Small intestine (tissue), 7 donors: ENCODE measurements around the gene BRAT1. TPM values are rescaled to one million over a fixed set of nuclear protein-coding genes. Genes with fewer than 3 reads are reported as not detected.
A peak's percentile ranks its signal among the peaks of the same experiment; 100 is the strongest.

ENCODE experiments used
- DNase-seq, 2 donors: peaks; one replicate each; pipeline versions ENCODE4 v3.0.0 to v3.0.0-alpha.2; 2013
- FAIRE-seq: peaks from 2 replicates; lab custom pipeline; 2012; peaks lifted over from hg19 to GRCh38; lab: Jason Lieb, UNC
- H3K27ac ChIP-seq, 3 donors: one replicate each; pipeline ENCODE4 v1.5.1; 2013; ENCODE audit warnings: low read length in 2 of 3, mild to moderate bottlenecking in 2 of 3, control low read depth in 1 of 3, inconsistent platforms in 1 of 3, low read depth in 1 of 3, moderate library complexity in 1 of 3
- H3K27me3 ChIP-seq, 3 donors: one replicate each; pipeline ENCODE4 v1.6.1; 2013; ENCODE audit warnings: low read length in 3 of 3, inconsistent platforms in 1 of 3; ENCODE audit not compliant: control insufficient read depth in 3 of 3, insufficient read depth in 3 of 3
- H3K36me3 ChIP-seq, 3 donors: one replicate each; pipeline ENCODE4 v1.6.1; 2013; ENCODE audit warnings: low read length in 3 of 3, inconsistent platforms in 1 of 3, low read depth in 1 of 3, mild to moderate bottlenecking in 1 of 3, moderate library complexity in 1 of 3; ENCODE audit not compliant: control insufficient read depth in 3 of 3, insufficient read depth in 2 of 3
- H3K4me1 ChIP-seq, 3 donors: one replicate each; pipeline ENCODE4 v1.6.1; 2013; ENCODE audit warnings: low read length in 2 of 3, inconsistent platforms in 1 of 3, low read depth in 1 of 3, mild to moderate bottlenecking in 1 of 3, moderate library complexity in 1 of 3; ENCODE audit not compliant: control insufficient read depth in 3 of 3, insufficient read depth in 2 of 3
- H3K4me3 ChIP-seq, 3 donors: one replicate each; pipeline ENCODE4 v1.5.1; 2013; ENCODE audit warnings: low read length in 3 of 3, control low read depth in 1 of 3, inconsistent platforms in 1 of 3, low read depth in 1 of 3, mild to moderate bottlenecking in 1 of 3, moderate library complexity in 1 of 3
- H3K9me3 ChIP-seq, 2 donors: one replicate each; pipeline ENCODE4 v1.6.1; 2013; ENCODE audit warnings: low read depth in 1 of 2, low read length in 1 of 2; ENCODE audit not compliant: control insufficient read depth in 2 of 2, insufficient read depth in 1 of 2
- WGBS, 3 donors: extraction: QIAGEN DNeasy Blood & Tissue Kit; methylation state at CpG; one replicate each; pipeline ENCODE4 v1.1.7; 2013; 5-methylcytosine and 5-hydroxymethylcytosine counted together
- polyA plus RNA-seq, 4 donors: library from polyadenylated mRNA; stranded (reverse) in 3 of 4; unstranded in 1 of 4; fragments of 200-250 nt in 3 of 4; fragments of 120-200 nt in 1 of 4; gene quantifications; one replicate each; pipeline versions ENCODE4 v1.2.1 to v1.2.3, GENCODE V29; 2013
- donor health status: healthy with polysubstance abuse.
- donor health status: control.
- donor health status: control.
- donor health status: Bipolar disorder and iron deficiency.
- donor health status: healthy.

The BRAT1 gene
- polyA plus RNA-seq, 4 donors, result 25.1 to 40.3 (median 28.2) TPM

GRCh38 chr7:2559283-2559950 is 4.1 kb upstream of the BRAT1 start:
- peaks cover 0 to 20% (median 3%) of the 10 kb centered on the region in 3 donors for H3K4me1 ChIP-seq
- FAIRE-seq, result no peak
- 3 to 11% (median 8%) methylated on average over 46 to 53 of the region's 53 CpGs for WGBS, 3 donors
- H3K27ac ChIP-seq, result peak overlapping the region; percentile 73 to 93 (median 88)
- peak overlapping the region; percentile 61 to 72 (median 72) for H3K4me3 ChIP-seq
- no peaks in the 10 kb centered on the region for H3K27me3 ChIP-seq
- no peaks in the 10 kb centered on the region for H3K9me3 ChIP-seq
- peak; percentile 87 to 88 for DNase-seq
- H3K36me3 ChIP-seq, result peaks cover 0 to 6% (median 0%) of the 10 kb centered on the region in 3 donors

GRCh38 chr7:2558629-2559282 is 3.4 kb upstream of the BRAT1 start, which contains the start of gene IQCE:
TSS of gene IQCE (plus strand) at chr7:2558979. CDS start at chr7:2559182, 203 bp downstream.
- FAIRE-seq (no peak), DNase-seq (peak; percentile 88 to 95)
- Histone ChIP-seq H3K27ac (peak within 1 kb of the TSS; percentile 73 to 93 (median 88)), H3K4me1 (peaks cover 3 to 26% (median 3%) of the 10 kb centered on the region in 3 donors), H3K9me3 (no peaks in the 10 kb centered on the region), H3K4me3 (peak within 1 kb of the TSS; percentile 61 to 72 (median 72)), H3K27me3 (no peaks in the 10 kb centered on the region), H3K36me3 (peaks cover 0 to 12% (median 0%) of the 10 kb centered on the region in 3 donors)
- WGBS, 3 donors, result 0 to 2% (median 2%) methylated on average over 47 to 66 of the region's 66 CpGs

- 2 to 6% (median 3%) methylated on average over 10 to 12 of the region's 12 CpGs for WGBS, 3 donors
- peaks cover 0 to 30% (median 0%) of the 10 kb centered on the region in 3 donors for H3K36me3 ChIP-seq
- H3K4me1 ChIP-seq, result peaks cover 3 to 24% (median 3%) of the 10 kb centered on the region in 3 donors
- no peaks in the 10 kb centered on the region for H3K9me3 ChIP-seq
- peak overlapping the region; percentile 63 to 92 (median 65) for H3K4me3 ChIP-seq
- DNase-seq (no peak), FAIRE-seq (no peak)
- H3K27me3 ChIP-seq, result no peaks in the 10 kb centered on the region
- no peak overlapping the region for H3K27ac ChIP-seq
Measured at GRCh38 chr7:2554661-2555111, 638 bp downstream of the BRAT1 start.

DNA sequence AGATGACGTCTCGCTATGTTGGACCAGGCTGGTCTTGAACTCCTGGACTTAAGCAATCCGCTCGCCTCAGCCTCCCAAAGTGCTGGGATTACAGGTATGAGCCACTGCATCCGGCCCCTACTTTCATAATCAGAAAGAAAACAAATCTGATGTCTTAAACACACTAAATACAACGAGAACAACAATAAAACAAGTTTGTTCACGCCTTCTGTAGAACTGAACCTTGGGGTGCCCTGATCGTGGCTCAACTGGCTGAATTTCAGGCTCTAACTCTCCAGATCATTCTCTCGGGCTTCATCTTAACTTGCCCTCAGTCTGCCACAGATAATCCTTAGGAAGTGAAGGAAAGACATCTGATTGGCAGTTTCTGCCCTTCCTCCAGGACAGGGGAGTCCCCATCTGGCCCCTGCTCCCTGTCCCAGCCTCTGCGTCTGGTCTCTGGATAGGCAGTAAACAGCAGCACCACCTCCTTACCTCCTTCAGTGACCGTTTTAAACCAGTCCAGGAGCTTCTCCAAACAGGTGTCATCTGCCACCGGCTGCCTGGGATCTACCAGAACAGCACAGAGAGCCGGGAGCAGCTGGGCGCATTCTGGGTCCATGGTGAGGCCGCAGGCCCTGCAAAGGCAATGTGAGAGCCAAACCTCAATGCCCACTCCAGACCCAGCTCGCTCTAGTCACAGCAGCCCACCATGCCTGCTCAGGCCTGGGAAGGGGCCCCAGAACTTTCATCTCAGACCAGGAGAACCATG is 1.3 kb downstream of the BRAT1 start:
- H3K4me3 ChIP-seq, result peak overlapping the region; percentile 63 to 92 (median 65)
- FAIRE-seq (no peak), DNase-seq (peak in 1 of 2 donors; percentile 8)
- H3K27me3 ChIP-seq, result no peaks in the 10 kb centered on the region
- WGBS, 3 donors, result 50 to 69% (median 56%) methylated on average over 16 of the region's 16 CpGs
- H3K27ac ChIP-seq, result peak overlapping the region in 1 of 3 donors; percentile 13
- no peaks in the 10 kb centered on the region for H3K9me3 ChIP-seq
- peaks cover 0 to 33% (median 2%) of the 10 kb centered on the region in 3 donors for H3K36me3 ChIP-seq
- H3K4me1 ChIP-seq, result peaks cover 3 to 24% (median 3%) of the 10 kb centered on the region in 3 donors

DNA sequence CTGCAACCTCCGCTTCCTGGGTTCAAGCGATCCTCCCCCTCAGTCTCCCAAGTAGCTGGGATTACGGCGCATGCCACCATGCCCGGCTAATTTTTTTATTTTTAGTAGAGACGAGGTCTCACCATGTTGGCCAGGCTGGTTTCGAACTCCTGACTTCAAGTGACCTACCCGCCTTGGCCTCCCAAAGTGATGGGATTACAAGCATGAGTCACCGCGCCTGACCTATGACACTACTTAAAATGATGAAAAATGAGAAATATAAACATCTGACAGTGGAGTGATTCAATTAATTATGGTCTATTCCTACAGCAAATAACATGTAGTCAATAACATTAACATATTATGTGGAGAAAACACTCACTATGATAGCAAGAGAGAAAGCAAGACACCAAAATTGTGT is 2.2 kb downstream of the BRAT1 start:
- Histone ChIP-seq H3K4me3 (no peak overlapping the region), H3K27ac (no peak overlapping the region), H3K36me3 (peaks cover 0 to 38% (median 2%) of the 10 kb centered on the region in 3 donors), H3K9me3 (no peaks in the 10 kb centered on the region), H3K27me3 (no peaks in the 10 kb centered on the region), H3K4me1 (peaks cover 3 to 18% (median 3%) of the 10 kb centered on the region in 3 donors)
- WGBS, 3 donors, result 94 to 96% (median 95%) methylated on average over 10 of the region's 10 CpGs
- FAIRE-seq, result no peak
- DNase-seq, result no peak

DNA sequence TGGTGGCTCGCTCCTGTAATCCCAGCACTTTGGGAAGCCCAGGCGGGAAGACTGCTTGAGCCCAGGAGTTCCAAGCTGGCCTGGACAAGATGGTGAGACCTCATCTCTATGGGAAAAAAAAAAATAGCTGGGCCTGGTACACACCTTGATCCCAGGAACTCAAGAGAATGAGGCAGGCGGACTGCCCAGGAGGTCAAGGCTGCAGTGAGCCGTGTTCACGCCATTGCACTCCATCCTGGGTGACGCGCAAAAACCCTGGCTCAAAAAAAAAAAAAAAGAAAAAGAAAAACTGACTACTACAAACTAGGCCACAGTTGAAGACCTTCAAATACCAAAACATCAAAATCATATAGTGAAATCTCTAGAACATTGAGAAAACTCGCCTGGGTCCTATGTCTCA is 3.9 kb downstream of the BRAT1 start:
- 94% methylated on average over 8 of the region's 8 CpGs for WGBS, 3 donors
- FAIRE-seq, result no peak

GRCh38 chr7:2546776-2547586 is 8.3 kb downstream of the BRAT1 start:
- H3K4me1 ChIP-seq, result no peaks in the 10 kb centered on the region
- H3K27ac ChIP-seq, result no peak overlapping the region
- H3K9me3 ChIP-seq, result no peaks in the 10 kb centered on the region
- FAIRE-seq (no peak), DNase-seq (no peak)
- H3K4me3 ChIP-seq, result no peak overlapping the region
- peaks cover 16 to 80% (median 18%) of the 10 kb centered on the region in 3 donors for H3K36me3 ChIP-seq
- H3K27me3 ChIP-seq, result no peaks in the 10 kb centered on the region
- 91 to 95% (median 94%) methylated on average over 31 of the region's 31 CpGs for WGBS, 3 donors

More for the DNA sequence above, 3.9 kb downstream of the BRAT1 start:
- no peak for DNase-seq
- no peak overlapping the region for H3K27ac ChIP-seq
- no peaks in the 10 kb centered on the region for H3K9me3 ChIP-seq
- peaks cover 3 to 17% (median 3%) of the 10 kb centered on the region in 3 donors for H3K4me1 ChIP-seq
- H3K36me3 ChIP-seq, result peaks cover 5 to 54% (median 8%) of the 10 kb centered on the region in 3 donors
- no peaks in the 10 kb centered on the region for H3K27me3 ChIP-seq
- H3K4me3 ChIP-seq, result no peak overlapping the region
